Endothelial cell of umbilical vein (primary cell): ENCODE results near the gene JAG2. TPM values are rescaled to one million over a fixed set of nuclear protein-coding genes. Genes with fewer than 3 reads are reported as not detected.

Experiments
- BruUV-seq: library from RNA; stranded (reverse); fragments of 400-500 nt; replicated peaks from 2 replicates; lab custom pipeline; 2021; lab: Mats Ljungman, UMichigan
- CTCF ChIA-PET: fragments of 300-600, 350-600 bp; sonication (Branson Sonifier 250); formaldehyde crosslinking; loops from one replicate; lab custom pipeline; 2021; ENCODE audit warnings: antibody characterized with exemption, inconsistent platforms; lab: Charles Lee
- POLR2A ChIA-PET: fragments of 300-600, 350-600 bp; sonication (Branson Sonifier 250); formaldehyde crosslinking; loops from one replicate; lab custom pipeline; 2021; ENCODE audit warnings: antibody characterized with exemption, inconsistent platforms; lab: Charles Lee
- DNase-seq: peaks from one replicate; pipeline ENCODE4 v3.0.0-alpha.2; 2011; ENCODE audit warnings: low read depth, low spot score
- FAIRE-seq: peaks from 2 replicates; lab custom pipeline; 2011; peaks lifted over from hg19 to GRCh38; lab: Jason Lieb, UNC
- H2AFZ ChIP-seq: 2 replicates; pipeline ENCODE4 v1.6.0; 2012; ENCODE audit warnings: low read depth, low read length, control low read depth, inconsistent platforms
- H3K27ac ChIP-seq: 2 replicates; pipeline ENCODE4 v1.5.1; 2011; ENCODE audit warnings: low read depth, mild to moderate bottlenecking, control low read depth, low read length, moderate library complexity; ENCODE audit not compliant: insufficient read depth
- H3K27me3 ChIP-seq, 2 experiments: 2 replicates each; pipeline versions ENCODE4 v1.6.0 to v1.6.1; 2011; ENCODE audit warnings: low read length in 2 of 2, mixed read lengths in 1 of 2; ENCODE audit not compliant: control insufficient read depth in 2 of 2, insufficient read depth in 2 of 2
- H3K36me3 ChIP-seq, 2 experiments: 2 replicates in 1 of 2; 3 replicates in 1 of 2; pipeline ENCODE4 v1.5.1; 2011; ENCODE audit warnings: low read length in 2 of 2, mild to moderate bottlenecking in 1 of 2, moderate library complexity in 1 of 2; ENCODE audit not compliant: control insufficient read depth in 2 of 2, insufficient read depth in 2 of 2; ENCODE audit errors: extremely low read depth in 1 of 2
- H3K4me1 ChIP-seq: 3 replicates; pipeline ENCODE4 v1.5.1; 2011; ENCODE audit warnings: mild to moderate bottlenecking, low read length; ENCODE audit not compliant: control insufficient read depth, insufficient read depth; ENCODE audit errors: extremely low read depth
- H3K4me2 ChIP-seq: 2 replicates; pipeline ENCODE4 v1.6.1; 2011; ENCODE audit warnings: low read length, control low read depth, mixed read lengths; ENCODE audit not compliant: insufficient read depth
- H3K4me3 ChIP-seq, 3 experiments: fragments of 200-600 bp in 1 of 3; sonication (generic), shearing (Covaris generic) in 1 of 3; replicated peaks in 1 of 3; 2 replicates each; pipeline ENCODE4 v1.5.1; 2011 to 2016; ENCODE audit warnings: control low read depth in 3 of 3, low read length in 3 of 3, mild to moderate bottlenecking in 2 of 3, inconsistent platforms in 1 of 3, low read depth in 1 of 3, moderate library complexity in 1 of 3; ENCODE audit not compliant: insufficient read depth in 1 of 3
- H3K79me2 ChIP-seq: 2 replicates; pipeline ENCODE4 v1.6.0; 2012; ENCODE audit warnings: low read length, inconsistent platforms; ENCODE audit not compliant: control insufficient read depth, insufficient read depth
- H3K9ac ChIP-seq: replicated peaks from 2 replicates; pipeline ENCODE3; 2011; ENCODE audit warnings: low read length, control low read depth; ENCODE audit not compliant: insufficient read depth; ENCODE audit errors: extremely low read depth
- H3K9me1 ChIP-seq: replicated peaks from 3 replicates; pipeline ENCODE4 v1.6.0; 2011; ENCODE audit warnings: mild to moderate bottlenecking, low read length; ENCODE audit not compliant: control insufficient read depth, insufficient read depth; ENCODE audit errors: extremely low read depth
- H3K9me3 ChIP-seq: replicated peaks from 2 replicates; pipeline ENCODE4 v1.5.1; 2012; ENCODE audit warnings: low read length, inconsistent platforms; ENCODE audit not compliant: control insufficient read depth, insufficient read depth
- H4K20me1 ChIP-seq: replicated peaks from 2 replicates; pipeline ENCODE3; 2011; ENCODE audit warnings: mild to moderate bottlenecking, low read length; ENCODE audit not compliant: control insufficient read depth, insufficient read depth; ENCODE audit errors: extremely low read depth
- EZH2 ChIP-seq: IDR thresholded peaks from 2 replicates; pipeline ENCODE4 v1.6.1; 2012; ENCODE audit warnings: borderline replicate concordance, low read depth, mild to moderate bottlenecking, moderate library complexity, low read length, inconsistent platforms; ENCODE audit not compliant: severe bottlenecking
- FOS ChIP-seq: IDR thresholded peaks from 2 replicates; pipeline ENCODE4 v1.6.1; 2011; ENCODE audit warnings: mild to moderate bottlenecking, low read length, moderate library complexity, borderline replicate concordance; ENCODE audit not compliant: insufficient read depth
- GATA2 ChIP-seq: IDR thresholded peaks from 2 replicates; pipeline ENCODE4 v1.7.0; 2011; ENCODE audit warnings: low read depth, mild to moderate bottlenecking, moderate library complexity, mixed read lengths, low read length; ENCODE audit not compliant: insufficient read length, insufficient read depth
- JUN ChIP-seq: IDR thresholded peaks from 2 replicates; pipeline ENCODE4 v1.6.1; 2011; ENCODE audit warnings: borderline replicate concordance, low read depth; ENCODE audit not compliant: insufficient read length, insufficient read depth
- MAX ChIP-seq: IDR thresholded peaks from 2 replicates; pipeline ENCODE4 v1.6.1; 2011; ENCODE audit not compliant: insufficient read depth, insufficient read length
- MYC ChIP-seq: IDR thresholded peaks from one replicate; pipeline ENCODE4 v1.6.1; 2011; ENCODE audit warnings: mild to moderate bottlenecking, low read depth, low read length
- POLR2A ChIP-seq: IDR thresholded peaks from 2 replicates; pipeline ENCODE4 v1.6.1; 2012; ENCODE audit warnings: low read depth, mild to moderate bottlenecking, control low read depth, low read length
- POLR2AphosphoS5 ChIP-seq: IDR thresholded peaks from 2 replicates; pipeline ENCODE4 v1.6.1; 2012; ENCODE audit warnings: low read depth, mild to moderate bottlenecking, control low read depth, low read length, moderate library complexity; ENCODE audit not compliant: insufficient read depth
- dilution Hi-C: fragments of 300-500 bp; cut with MboI; formaldehyde crosslinking; loops from one replicate; pipeline ENCODE4 v1.15.0; 2019; ENCODE audit warnings: low sequenced_read_pairs; ENCODE audit not compliant: extremely low pct_ligation_motif_present
- intact Hi-C: fragments of 100-400 bp; cut with micrococcal nuclease; formaldehyde crosslinking; loops from one replicate; pipeline ENCODE4 v1.10.0; 2022
- polyA plus RNA-seq, 4 experiments: library from polyadenylated mRNA; depleted of rRNA in 3 of 4; stranded (reverse) in 3 of 4; unstranded in 1 of 4; fragments of >200 nt; gene quantifications; 2 replicates each; pipeline versions ENCODE4 v1.2.1 to v1.2.3, GENCODE V29; 2011 to 2012; ENCODE audit warnings: missing spikeins in 1 of 4
- total RNA-seq: library from RNA; stranded (reverse); gene quantifications from 2 replicates; pipeline ENCODE4 v1.2.3, GENCODE V29; 2021
- TF ChIP-seq, protein P1 (sequence below), 2 donors: IDR thresholded peaks; 1 replicate in 1 of 2; 2 replicates in 1 of 2; pipeline ENCODE4 v1.5.1; 2011; ENCODE audit warnings: low read length in 2 of 2, mild to moderate bottlenecking in 2 of 2, moderate library complexity in 2 of 2, control low read depth in 1 of 2, inconsistent platforms in 1 of 2, low read depth in 1 of 2; ENCODE audit not compliant: insufficient read depth in 1 of 2; ENCODE audit errors: extremely low read depth in 1 of 2

JAG2 gene
- total and polyA plus RNA-seq, 2 donors (not counting 3 experiments of a cell fraction or from before 2014, with no cell fraction given): 105 to 128 TPM

DNA sequence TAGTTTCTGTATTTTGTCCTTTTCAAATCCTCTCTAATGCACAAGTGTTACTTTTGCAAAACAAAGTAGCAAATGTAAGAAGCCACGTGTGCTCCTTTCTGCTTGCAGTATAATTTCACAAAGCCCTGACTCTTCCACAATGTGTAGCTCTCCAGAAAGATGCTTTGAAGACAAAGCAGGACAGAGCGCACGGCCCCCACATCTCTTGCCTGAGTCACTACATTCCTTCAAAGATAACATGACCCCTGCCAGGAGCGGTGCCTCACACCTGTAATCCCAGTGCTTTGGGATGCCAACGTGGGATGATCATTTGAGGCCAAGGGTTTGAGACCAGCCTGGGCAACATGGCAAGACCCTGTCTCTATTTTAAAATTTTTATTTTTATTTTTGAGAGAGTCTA, 40.5 kb downstream of the JAG2 start:
- Histone ChIP-seq H3K27me3 (peaks cover 14 to 19% of the 10 kb centered on the region in 2 experiments), H3K4me2 (no peak overlapping the region), H4K20me1 (no peaks in the 10 kb centered on the region), H3K9ac (no peak overlapping the region), H3K79me2 (no peaks in the 10 kb centered on the region), H3K36me3 (no peaks in the 10 kb centered on the region), H3K9me3 (no peaks in the 10 kb centered on the region), H3K9me1 (no peaks in the 10 kb centered on the region), H3K4me3 (no peak overlapping the region), H2AFZ (no peak overlapping the region), H3K27ac (no peak overlapping the region), H3K4me1 (no peaks in the 10 kb centered on the region)
- ChIA-PET CTCF (interaction anchor here (1.8 kb wide), 2 partner anchors 10 to 38 kb away, joined by 5 to 6 read pairs; no protein-coding TSS in a partner anchor), POLR2A (no interaction called here)
- intact Hi-C loops (no loop called here), dilution Hi-C loops (no loop called here)
- no peak for TF ChIP-seq POLR2AphosphoS5
- no peak for TF ChIP-seq GATA2
- no peak for TF ChIP-seq FOS
- TF ChIP-seq EZH2: no peak
- TF ChIP-seq POLR2A: no peak
- no peak for TF ChIP-seq MAX
- TF ChIP-seq, protein P1, sequence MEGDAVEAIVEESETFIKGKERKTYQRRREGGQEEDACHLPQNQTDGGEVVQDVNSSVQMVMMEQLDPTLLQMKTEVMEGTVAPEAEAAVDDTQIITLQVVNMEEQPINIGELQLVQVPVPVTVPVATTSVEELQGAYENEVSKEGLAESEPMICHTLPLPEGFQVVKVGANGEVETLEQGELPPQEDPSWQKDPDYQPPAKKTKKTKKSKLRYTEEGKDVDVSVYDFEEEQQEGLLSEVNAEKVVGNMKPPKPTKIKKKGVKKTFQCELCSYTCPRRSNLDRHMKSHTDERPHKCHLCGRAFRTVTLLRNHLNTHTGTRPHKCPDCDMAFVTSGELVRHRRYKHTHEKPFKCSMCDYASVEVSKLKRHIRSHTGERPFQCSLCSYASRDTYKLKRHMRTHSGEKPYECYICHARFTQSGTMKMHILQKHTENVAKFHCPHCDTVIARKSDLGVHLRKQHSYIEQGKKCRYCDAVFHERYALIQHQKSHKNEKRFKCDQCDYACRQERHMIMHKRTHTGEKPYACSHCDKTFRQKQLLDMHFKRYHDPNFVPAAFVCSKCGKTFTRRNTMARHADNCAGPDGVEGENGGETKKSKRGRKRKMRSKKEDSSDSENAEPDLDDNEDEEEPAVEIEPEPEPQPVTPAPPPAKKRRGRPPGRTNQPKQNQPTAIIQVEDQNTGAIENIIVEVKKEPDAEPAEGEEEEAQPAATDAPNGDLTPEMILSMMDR (IDR thresholded peaks at IDR 0.05; ENCODE audit: extremely low read depth in 1 of 2, insufficient read depth in 1 of 2, low read depth in 1 of 2, low read length in 2 of 2): no peak
- no peak for TF ChIP-seq JUN
- TF ChIP-seq MYC: no peak
- DNase-seq (no peak), FAIRE-seq (no peak)
- no TSS peak for BruUV-seq
